Keratinocyte (primary cell): ENCODE measurements around the gene CNN3. TPM values are rescaled to one million over a fixed set of nuclear protein-coding genes. Genes with fewer than 3 reads are reported as not detected.

Experiments used
- DNase-seq: peaks from one replicate; pipeline ENCODE4 v3.0.0-alpha.2; 2011; ENCODE audit warnings: low read depth, missing footprints, low spot score
- FAIRE-seq: peaks from 2 replicates; lab custom pipeline; 2011; peaks lifted over from hg19 to GRCh38; lab: Jason Lieb, UNC
- H2AFZ ChIP-seq: 2 replicates; pipeline ENCODE4 v1.6.0; 2012; ENCODE audit warnings: low read length, control low read depth, inconsistent platforms; ENCODE audit not compliant: control insufficient read depth
- H3K27ac ChIP-seq: 2 replicates; pipeline ENCODE4 v1.5.1; 2011; ENCODE audit warnings: low read length; ENCODE audit not compliant: control insufficient read depth, insufficient read depth
- H3K27me3 ChIP-seq: 3 replicates; pipeline ENCODE4 v1.6.0; 2011; ENCODE audit warnings: low read length; ENCODE audit not compliant: control insufficient read depth, insufficient read depth; ENCODE audit errors: extremely low read depth
- H3K36me3 ChIP-seq, 2 experiments: 2 replicates in 1 of 2; 3 replicates in 1 of 2; pipeline ENCODE4 v1.5.1; 2011; ENCODE audit warnings: low read length in 2 of 2, mild to moderate bottlenecking in 1 of 2; ENCODE audit not compliant: control insufficient read depth in 2 of 2, insufficient read depth in 2 of 2; ENCODE audit errors: extremely low read depth in 1 of 2
- H3K4me1 ChIP-seq: 3 replicates; pipeline ENCODE4 v1.5.1; 2011; ENCODE audit warnings: low read length; ENCODE audit not compliant: control insufficient read depth, insufficient read depth; ENCODE audit errors: extremely low read depth
- H3K4me2 ChIP-seq: 3 replicates; pipeline ENCODE4 v1.6.0; 2011; ENCODE audit warnings: low read depth, low read length; ENCODE audit not compliant: control insufficient read depth, insufficient read depth; ENCODE audit errors: extremely low read depth
- H3K4me3 ChIP-seq, 3 experiments: fragments of 200-600 bp in 1 of 3; sonication (generic) in 1 of 3; 2 replicates in 2 of 3; 3 replicates in 1 of 3; pipeline ENCODE4 v1.5.1; 2011 to 2016; ENCODE audit warnings: low read length in 3 of 3, mild to moderate bottlenecking in 3 of 3, control low read depth in 2 of 3, inconsistent platforms in 1 of 3, low read depth in 1 of 3, mixed read lengths in 1 of 3, mixed run types in 1 of 3, moderate library complexity in 1 of 3; ENCODE audit not compliant: control insufficient read depth in 2 of 3, insufficient read depth in 2 of 3; ENCODE audit errors: extremely low read depth in 1 of 3
- H3K79me2 ChIP-seq: 2 replicates; pipeline ENCODE4 v1.6.0; 2012; ENCODE audit warnings: low read length; ENCODE audit not compliant: control insufficient read depth, insufficient read depth
- H3K9ac ChIP-seq: 3 replicates; pipeline ENCODE4 v1.6.0; 2011; ENCODE audit warnings: low read length; ENCODE audit not compliant: control insufficient read depth, insufficient read depth; ENCODE audit errors: extremely low read depth
- H3K9me1 ChIP-seq: 3 replicates; pipeline ENCODE4 v1.6.0; 2011; ENCODE audit warnings: low read length; ENCODE audit not compliant: control insufficient read depth, insufficient read depth; ENCODE audit errors: extremely low read depth
- H3K9me3 ChIP-seq: 2 replicates; pipeline ENCODE4 v1.5.1; 2012; ENCODE audit warnings: low read depth, low read length; ENCODE audit not compliant: control insufficient read depth
- H4K20me1 ChIP-seq: 3 replicates; pipeline ENCODE4 v1.6.0; 2011; ENCODE audit warnings: low read length; ENCODE audit not compliant: control insufficient read depth, insufficient read depth; ENCODE audit errors: extremely low read depth
- CTCF ChIP-seq, 3 experiments: IDR thresholded peaks in 1 of 3; conservative IDR thresholded peaks in 1 of 3; optimal IDR thresholded peaks in 1 of 3; 2 replicates in 2 of 3; 3 replicates in 1 of 3; pipeline versions ENCODE3 to v1.5.1; 2011; ENCODE audit warnings: low read length in 3 of 3, mild to moderate bottlenecking in 3 of 3, moderate library complexity in 2 of 3, control low read depth in 1 of 3, inconsistent platforms in 1 of 3; ENCODE audit not compliant: insufficient read depth in 2 of 3; ENCODE audit errors: extremely low read depth in 1 of 3
- EZH2 ChIP-seq: IDR thresholded peaks from one replicate; pipeline ENCODE4 v1.6.1; 2012; ENCODE audit warnings: inconsistent platforms, mild to moderate bottlenecking, low read length, moderate library complexity
- dilution Hi-C: fragments of 300-500 bp; cut with MboI; formaldehyde crosslinking; loops from one replicate; pipeline ENCODE4 v1.7.0; 2020; ENCODE audit warnings: low sequenced_read_pairs; ENCODE audit not compliant: extremely low pct_ligation_motif_present
- polyA plus RNA-seq, 5 experiments: library from polyadenylated mRNA; depleted of rRNA in 3 of 5; stranded (reverse) in 3 of 5; stranded (forward) in 1 of 5; unstranded in 1 of 5; fragments of >200 nt; gene quantifications; 1 replicate in 1 of 5; 2 replicates in 3 of 5; 3 replicates in 1 of 5; pipeline versions ENCODE4 v1.2.1 to v1.2.3, GENCODE V29; 2011 to 2012; ENCODE audit warnings: missing spikeins in 2 of 5, low read depth in 1 of 5, low replicate concordance in 1 of 5

CNN3 gene
- polyA plus RNA-seq, 1 donor (not counting 4 experiments of a cell fraction or from before 2014, with no cell fraction given) = 119 TPM

- Histone ChIP-seq H3K4me3 (no peak overlapping the region), H3K27ac (no peak overlapping the region), H3K9me3 (no peaks in the 10 kb centered on the region), H3K4me1 (peaks cover 18% of the 10 kb centered on the region), H3K79me2 (no peaks in the 10 kb centered on the region), H4K20me1 (no peaks in the 10 kb centered on the region), H2AFZ (no peak overlapping the region), H3K36me3 (no peaks in the 10 kb centered on the region), H3K4me2 (peak overlapping the region; percentile 50), H3K9me1 (no peaks in the 10 kb centered on the region), H3K27me3 (no peaks in the 10 kb centered on the region), H3K9ac (no peak overlapping the region)
- peak; percentile 83 for FAIRE-seq
- DNase-seq = no peak
- TF ChIP-seq CTCF (optimal IDR thresholded peaks at IDR 0.05 in 1 of 3, IDR thresholded peaks at IDR 0.05 in 1 of 3, conservative IDR thresholded peaks at IDR 0.05 in 1 of 3; ENCODE audit: extremely low read depth in 1 of 3, insufficient read depth in 2 of 3, low read length in 3 of 3) (no peak), EZH2 (no peak)
- dilution Hi-C loops = no loop called here
Measured at GRCh38 chr1:94951509-94952208, 24.7 kb upstream of the CNN3 start.

GRCh38 chr1:94951046-94951445, 24.1 kb upstream of the CNN3 start:
- no peak overlapping the region for H2AFZ ChIP-seq
- TF ChIP-seq CTCF (optimal IDR thresholded peaks at IDR 0.05 in 1 of 3, IDR thresholded peaks at IDR 0.05 in 1 of 3, conservative IDR thresholded peaks at IDR 0.05 in 1 of 3; ENCODE audit: extremely low read depth in 1 of 3, insufficient read depth in 2 of 3, low read length in 3 of 3) (no peak), EZH2 (no peak)
- no peaks in the 10 kb centered on the region for H3K27me3 ChIP-seq
- peaks cover 18% of the 10 kb centered on the region for H3K4me1 ChIP-seq
- no peak overlapping the region for H3K27ac ChIP-seq
- dilution Hi-C loops = no loop called here
- no peak overlapping the region for H3K4me3 ChIP-seq
- no peaks in the 10 kb centered on the region for H3K9me3 ChIP-seq
- H3K9me1 ChIP-seq = no peaks in the 10 kb centered on the region
- no peaks in the 10 kb centered on the region for H3K36me3 ChIP-seq
- no peaks in the 10 kb centered on the region for H3K79me2 ChIP-seq
- no peak overlapping the region for H3K9ac ChIP-seq
- DNase-seq = no peak
- H4K20me1 ChIP-seq = no peaks in the 10 kb centered on the region
- no peak for FAIRE-seq
- H3K4me2 ChIP-seq = peak overlapping the region; percentile 50
